ENCODE data around the gene SIGMAR1.
A peak's percentile ranks its signal among the peaks of the same experiment; 100 is the strongest.

SIGMAR1 gene

DNA sequence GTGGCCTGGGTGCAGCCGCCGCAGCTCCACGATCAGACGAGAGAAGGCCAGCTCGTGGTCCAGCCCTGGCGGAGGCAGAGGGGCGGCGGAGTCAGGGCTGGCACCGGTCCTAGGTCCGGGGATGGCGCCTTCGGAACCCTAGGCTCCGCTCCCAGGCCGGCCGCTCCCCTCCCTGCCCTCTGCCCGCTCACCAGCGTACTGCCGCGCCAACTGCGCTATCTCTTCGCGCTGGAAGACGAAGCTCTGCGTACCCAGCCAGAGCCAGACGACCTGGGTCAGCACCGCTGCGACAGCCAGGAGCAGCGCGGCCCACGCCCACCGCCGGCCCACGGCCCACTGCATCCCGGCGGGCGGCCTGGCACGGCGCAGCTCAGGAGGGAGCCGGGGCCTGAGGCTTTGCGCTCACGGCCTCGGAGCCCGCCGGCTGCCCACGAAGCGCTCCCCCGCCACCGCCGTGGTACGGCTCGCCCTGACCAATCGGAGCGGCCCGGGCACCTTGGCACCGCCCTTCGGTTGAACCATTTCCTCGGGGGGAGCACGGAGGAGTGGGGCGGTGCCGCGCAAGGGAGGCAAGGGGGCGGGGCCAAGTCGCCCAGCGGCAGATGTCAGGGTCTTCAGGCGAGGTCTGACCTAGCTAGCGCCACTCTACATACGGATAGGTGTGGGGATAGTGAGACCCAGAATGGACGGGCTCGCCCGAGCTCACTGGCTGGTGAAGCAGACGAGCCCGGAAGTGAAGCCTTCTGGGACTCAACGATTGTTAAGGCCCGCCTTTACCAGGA, at the start of gene SIGMAR1:
TSS of gene SIGMAR1 (minus strand) at position 432 of the 782 bp plus-strand sequence. CDS start at position 342, 90 bp downstream.
- peak; percentile 93 for DNase-seq (ENCODE audit: low read depth)

GRCh38 chr9:34686732-34687131, 49.1 kb upstream of the SIGMAR1 start:
- DNase-seq (ENCODE audit: low read depth), result no peak

DNA sequence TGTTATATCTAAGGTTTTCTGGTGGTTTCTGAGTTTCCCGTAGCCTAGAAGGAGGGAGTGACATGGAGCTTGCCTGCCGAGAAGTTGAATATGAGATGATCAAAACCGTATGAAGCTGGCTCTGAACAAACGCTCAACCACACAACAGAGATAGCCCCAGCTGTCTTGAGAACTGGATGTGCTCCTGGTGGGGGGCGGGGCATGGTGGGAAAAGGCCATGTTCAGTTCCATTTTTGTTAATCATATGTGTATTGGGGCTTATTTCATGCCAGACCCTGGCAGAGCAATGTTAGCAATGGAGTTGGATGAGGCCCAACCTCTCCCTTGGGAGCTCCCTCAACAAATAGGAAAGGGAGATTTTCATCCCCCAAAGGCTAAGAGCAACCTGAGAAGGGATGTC, 48.6 kb upstream of the SIGMAR1 start:
- no peak for DNase-seq (ENCODE audit: low read depth)

DNA sequence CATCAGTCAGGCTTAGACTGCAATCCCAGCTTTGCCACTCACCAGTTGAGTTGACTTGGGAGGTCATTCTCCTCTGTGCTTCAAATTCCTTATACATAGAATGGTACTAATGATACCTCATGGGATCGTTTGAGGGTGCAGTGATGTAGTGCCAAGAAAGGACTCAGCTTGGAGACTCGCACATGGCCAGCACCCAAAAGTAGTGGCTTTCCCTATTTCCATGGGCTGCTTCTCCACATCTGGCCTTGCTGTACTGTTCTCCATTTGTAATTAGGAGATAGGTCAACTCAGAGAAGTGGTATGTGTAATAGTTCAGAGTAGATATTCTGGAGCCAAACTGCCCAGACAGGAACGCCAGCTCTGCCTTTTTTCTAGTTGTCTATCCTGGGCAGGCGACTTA, 48.0 kb upstream of the SIGMAR1 start:
- no peak for DNase-seq (ENCODE audit: low read depth)

- no peak for DNase-seq (ENCODE audit: low read depth)
These were observed 47.2 kb upstream of the SIGMAR1 start for GRCh38 chr9:34684816-34685215.

- no peak for DNase-seq (ENCODE audit: low read depth)
These were observed 46.6 kb upstream of the SIGMAR1 start for GRCh38 chr9:34684145-34684544.

GRCh38 chr9:34675869-34676268, 38.3 kb upstream of the SIGMAR1 start:
- no peak for DNase-seq (ENCODE audit: low read depth)

DNA sequence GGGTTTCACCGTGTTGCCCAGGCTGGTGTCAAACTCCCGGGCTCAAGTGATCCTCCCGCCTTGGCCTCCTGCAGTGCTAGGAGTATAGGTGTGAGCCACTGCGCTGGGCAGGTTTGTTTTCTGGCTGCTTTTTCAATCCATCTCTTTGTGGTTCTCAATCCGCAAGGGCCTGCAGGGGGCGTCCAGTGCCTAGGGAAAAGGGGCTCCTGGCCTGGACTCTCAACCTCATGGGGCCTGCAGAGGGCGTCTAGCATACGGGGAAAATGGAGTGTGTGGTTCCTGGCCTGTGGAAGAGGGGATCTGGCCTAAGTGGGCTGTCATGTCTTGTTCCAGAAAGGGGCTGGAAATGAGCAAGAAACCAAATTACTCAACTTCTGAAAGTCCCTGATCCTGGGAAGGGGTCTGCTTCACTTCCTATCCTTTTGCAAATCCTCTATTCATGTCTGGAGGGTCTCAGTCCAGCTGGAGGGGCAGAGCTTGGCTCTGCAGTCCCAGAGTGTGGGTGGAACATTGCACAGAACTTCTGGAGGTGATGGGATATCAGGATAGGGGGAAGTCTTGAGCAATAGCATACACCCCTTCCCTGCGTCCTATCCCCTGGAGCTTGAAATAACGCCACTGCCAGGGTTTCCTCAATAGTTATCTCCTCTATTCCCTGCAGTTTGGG, 37.6 kb upstream of the SIGMAR1 start:
- DNase-seq (ENCODE audit: low read depth), result peak; percentile 67

GRCh38 chr9:34674440-34674839, 36.9 kb upstream of the SIGMAR1 start:
- no peak for DNase-seq (ENCODE audit: low read depth)

DNA sequence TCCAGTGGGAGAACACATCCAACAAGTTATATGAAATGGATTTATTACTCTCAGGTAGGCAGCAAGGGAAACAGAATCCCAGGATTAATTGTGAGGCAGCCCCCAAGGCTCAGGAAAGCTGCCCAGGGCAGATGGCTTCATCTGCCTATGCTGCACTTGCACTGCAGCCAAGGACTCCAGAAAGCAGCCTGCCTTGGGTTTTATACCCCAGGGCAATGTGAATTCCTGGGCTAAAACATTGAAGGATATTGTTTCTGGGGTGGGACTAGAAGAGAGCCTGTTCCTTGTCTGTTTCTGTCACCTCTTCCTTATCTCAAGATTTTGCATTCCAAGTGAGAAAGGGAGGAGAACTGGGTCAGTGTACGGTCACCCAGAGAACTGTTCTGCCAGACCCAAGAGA, 33.7 kb upstream of the SIGMAR1 start:
- no peak for DNase-seq (ENCODE audit: low read depth)

- DNase-seq (ENCODE audit: low read depth), result no peak
These were observed 32.4 kb upstream of the SIGMAR1 start for GRCh38 chr9:34669809-34670562.

DNA sequence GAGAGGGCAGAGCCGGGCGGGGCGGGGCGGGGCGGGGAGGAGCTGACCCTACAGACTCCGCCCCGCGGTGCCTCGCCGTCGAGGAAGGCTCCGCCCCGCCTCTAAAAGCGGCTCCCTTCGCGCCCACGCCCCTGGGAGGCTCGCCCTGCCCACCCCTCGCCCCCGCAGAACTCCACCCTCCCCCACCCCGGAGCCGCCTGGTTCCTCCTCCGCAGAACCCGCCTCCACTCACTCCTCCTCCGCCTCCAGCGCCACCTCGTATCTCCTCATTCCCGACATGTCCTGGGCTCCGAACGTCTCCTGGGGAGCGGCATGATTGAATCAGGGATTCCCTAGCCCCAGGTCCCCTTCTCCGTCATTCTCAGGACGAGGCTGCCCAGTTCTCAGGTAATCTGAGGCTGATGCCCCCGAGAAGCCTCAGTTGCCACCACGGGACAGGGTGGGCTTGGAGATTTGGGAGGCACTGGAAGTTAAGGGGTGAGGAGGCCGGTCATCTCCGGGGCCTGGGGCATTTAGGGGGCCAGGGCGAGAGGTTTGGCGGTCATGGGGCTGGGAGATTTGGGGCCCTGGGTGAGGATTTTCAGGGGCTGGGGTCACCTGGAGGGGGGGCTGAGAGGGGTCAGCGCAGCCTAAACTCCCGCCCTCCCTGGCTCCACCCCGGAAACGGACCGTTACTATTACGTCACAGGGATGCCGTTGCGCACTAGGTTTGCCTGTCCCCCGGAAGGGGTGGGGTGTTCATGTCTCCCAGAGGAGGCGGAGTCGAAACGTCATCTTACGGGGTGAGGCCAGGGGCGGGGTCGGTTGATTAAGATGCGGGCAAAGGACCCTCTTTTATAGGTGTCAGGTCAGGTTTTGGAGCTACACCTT, 28.0 kb upstream of the SIGMAR1 start:
- peak; percentile 95 for DNase-seq (ENCODE audit: low read depth)

- no peak for DNase-seq (ENCODE audit: low read depth)
These were observed 27.4 kb upstream of the SIGMAR1 start for GRCh38 chr9:34665067-34665380.

DNA sequence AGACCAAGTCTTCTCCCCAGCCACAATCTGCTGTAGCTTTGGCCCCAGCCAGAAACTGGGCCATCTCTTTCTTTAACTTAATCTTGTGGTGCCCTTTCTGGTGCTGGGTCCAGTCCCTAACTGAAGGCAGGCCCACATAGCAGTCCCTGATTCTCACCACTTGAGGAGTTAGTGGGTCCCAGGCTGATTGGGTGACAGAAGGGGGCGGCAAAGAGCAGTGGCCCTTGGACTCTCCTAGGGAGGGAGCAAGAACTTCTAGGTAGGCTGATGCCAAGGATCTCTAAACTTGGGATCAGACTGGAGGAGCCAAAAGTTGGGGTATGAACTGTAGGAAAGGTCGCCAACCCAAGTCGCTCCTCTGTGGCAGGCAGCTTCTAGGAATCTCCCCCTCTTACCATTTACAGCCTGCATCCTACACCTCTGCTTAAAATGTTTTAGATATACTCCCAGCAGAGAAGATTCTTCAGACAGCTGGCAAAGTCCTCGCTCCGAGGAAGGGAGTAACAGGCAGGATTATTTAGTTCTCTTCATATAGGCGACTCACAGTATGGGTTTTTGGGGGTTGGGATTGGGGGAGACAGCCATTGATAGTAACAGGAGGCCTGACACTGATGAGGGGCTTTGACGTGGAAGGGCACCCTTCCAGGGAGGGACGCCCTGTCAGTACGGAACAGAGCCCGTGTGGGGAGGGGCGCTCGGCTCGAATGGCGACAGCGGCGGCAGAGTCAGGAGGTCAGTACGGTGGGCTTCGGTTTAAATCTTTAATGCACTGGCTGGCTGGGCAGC, 26.9 kb upstream of the SIGMAR1 start:
- DNase-seq (ENCODE audit: low read depth), result peak; percentile 81

DNA sequence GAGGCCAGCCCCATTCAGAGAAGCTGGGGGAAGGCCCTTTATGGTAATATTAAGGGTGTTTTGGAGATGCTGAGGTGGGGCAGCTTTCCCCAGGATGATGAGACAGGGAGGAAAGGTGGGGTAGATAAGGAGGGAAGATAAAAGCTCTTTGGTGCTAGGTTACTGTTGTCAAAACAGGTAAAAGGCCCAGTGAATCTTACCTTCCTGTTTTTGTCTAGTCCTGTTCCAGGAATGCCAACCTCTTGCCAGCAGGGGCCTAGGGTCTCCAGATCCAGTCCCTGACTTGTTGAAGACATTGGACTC, 25.7 kb upstream of the SIGMAR1 start:
- DNase-seq (ENCODE audit: low read depth), result no peak

- no peak for DNase-seq (ENCODE audit: low read depth)
These were observed 25.1 kb upstream of the SIGMAR1 start, which contains the start of gene CCL27 for GRCh38 chr9:34662526-34663302. TSS of gene CCL27 (minus strand) at chr9:34662657. CDS start at chr9:34662633, 24 bp downstream.

DNA sequence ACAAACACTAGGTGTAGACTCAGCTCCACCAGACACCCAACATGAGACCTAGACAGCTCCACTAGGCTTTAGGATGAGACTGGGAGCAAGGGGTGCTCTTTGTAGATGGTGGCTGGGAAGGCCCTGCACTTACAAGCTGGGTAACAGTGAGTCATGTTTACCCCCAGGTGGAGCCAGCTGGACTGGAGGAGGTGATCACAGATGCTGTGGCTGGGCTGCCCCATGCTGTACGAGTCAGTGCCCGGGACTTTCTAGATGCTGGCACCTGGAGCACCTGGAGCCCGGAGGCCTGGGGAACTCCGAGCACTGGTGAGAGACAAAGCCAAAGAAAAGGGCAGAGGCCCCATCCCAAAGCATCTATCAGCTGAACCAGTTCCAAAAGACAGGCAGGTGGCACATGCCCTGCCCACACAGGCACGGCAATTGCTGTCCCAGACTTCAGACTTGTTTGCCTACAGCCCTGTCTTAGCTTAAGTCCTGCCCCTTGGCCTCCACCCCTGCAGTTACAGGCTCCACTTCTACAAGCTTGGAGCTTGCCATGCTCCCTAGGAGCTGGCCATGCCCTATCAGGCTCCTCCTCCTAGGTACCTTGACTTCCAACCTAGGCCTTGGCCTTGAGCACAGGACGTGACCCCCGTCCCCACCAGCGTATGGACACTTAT, 22.1 kb upstream of the SIGMAR1 start:
- no peak for DNase-seq (ENCODE audit: low read depth)

DNA sequence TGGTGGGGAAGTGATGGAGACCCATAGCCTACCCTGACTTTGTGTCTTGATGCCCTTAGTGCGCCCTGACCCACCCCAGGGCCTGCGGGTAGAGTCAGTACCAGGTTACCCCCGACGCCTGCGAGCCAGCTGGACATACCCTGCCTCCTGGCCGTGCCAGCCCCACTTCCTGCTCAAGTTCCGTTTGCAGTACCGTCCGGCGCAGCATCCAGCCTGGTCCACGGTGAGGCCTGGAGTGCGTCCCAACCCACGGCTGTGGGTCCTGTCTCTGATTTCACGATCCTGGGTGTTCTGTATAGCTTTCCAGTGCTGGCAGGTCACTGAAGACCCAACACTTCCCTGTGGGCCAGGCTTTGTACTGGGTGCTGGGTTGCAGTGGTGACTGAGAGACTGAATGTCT, 20.9 kb upstream of the SIGMAR1 start:
- DNase-seq (ENCODE audit: low read depth), result no peak

- no peak for DNase-seq (ENCODE audit: low read depth)
These were observed 19.4 kb upstream of the SIGMAR1 start for GRCh38 chr9:34656992-34657391.

DNA sequence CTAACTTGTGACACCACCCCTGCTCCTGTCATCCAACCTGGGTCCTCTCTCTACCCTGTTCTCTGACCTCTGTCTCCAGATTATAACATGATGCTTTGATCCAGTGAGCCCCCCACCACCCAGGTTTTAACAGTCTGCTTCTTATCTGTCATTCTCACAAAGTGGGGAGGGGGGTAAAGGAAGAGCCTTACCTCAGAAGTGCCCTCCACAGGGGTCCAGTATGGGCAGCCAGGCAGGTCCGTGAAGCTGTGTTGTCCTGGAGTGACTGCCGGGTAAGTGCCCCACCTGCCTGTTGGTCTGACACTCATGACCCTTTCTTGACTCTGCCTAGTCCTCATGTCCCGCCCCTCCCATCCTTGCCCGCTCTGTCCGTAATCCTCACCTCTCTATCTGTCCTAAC, 17.8 kb upstream of the SIGMAR1 start:
- DNase-seq (ENCODE audit: low read depth), result no peak
